ENCODE results near the gene GALNT2.

The GALNT2 gene

GRCh38 chr1:230155021-230155420 is 88.0 kb downstream of the GALNT2 start:
- TF ChIP-seq POLR2A (IDR thresholded peaks at IDR 0.05; ENCODE audit: low read length) (no peak), GATA1 (IDR thresholded peaks at IDR 0.05; ENCODE audit: low read depth, low read length) (no peak)
- DNase-seq = no peak

- TF ChIP-seq GATA1 (IDR thresholded peaks at IDR 0.05; ENCODE audit: low read depth, low read length) (no peak), POLR2A (IDR thresholded peaks at IDR 0.05; ENCODE audit: low read length) (no peak)
- peak; percentile 18 to 25 for DNase-seq
Measured at GRCh38 chr1:230156068-230156467, 89.0 kb downstream of the GALNT2 start.

DNA sequence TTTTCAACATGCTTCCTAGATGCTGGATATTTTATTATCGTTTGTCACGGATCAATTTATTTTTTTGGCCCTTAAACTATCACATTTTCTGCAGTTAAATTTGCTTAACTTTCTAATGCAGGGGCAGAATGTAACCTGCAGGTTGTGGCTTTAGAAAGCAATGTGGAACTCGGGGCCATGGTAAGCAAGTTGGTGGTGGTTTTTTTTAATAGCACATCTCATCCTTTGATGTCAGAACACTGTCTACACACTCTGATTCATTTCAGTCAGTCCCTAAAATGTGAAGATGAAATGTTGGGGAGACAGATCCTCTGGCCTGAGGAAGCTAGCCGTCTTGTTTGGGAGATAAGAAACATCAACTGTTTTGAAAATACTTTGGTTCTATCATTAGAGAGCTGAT is 89.5 kb downstream of the GALNT2 start:
- DNase-seq = peak in 1 of 2 experiments; percentile 35
- no peak for TF ChIP-seq GATA1 (IDR thresholded peaks at IDR 0.05; ENCODE audit: low read depth, low read length)
- TF ChIP-seq POLR2A (IDR thresholded peaks at IDR 0.05; ENCODE audit: low read length) = no peak

- peak; percentile 46 to 57 for DNase-seq
- TF ChIP-seq POLR2A (IDR thresholded peaks at IDR 0.05; ENCODE audit: low read length) (no peak), GATA1 (IDR thresholded peaks at IDR 0.05; ENCODE audit: low read depth, low read length) (no peak)
Measured at GRCh38 chr1:230157420-230158390, 90.7 kb downstream of the GALNT2 start.

GRCh38 chr1:230158415-230159291 is 91.6 kb downstream of the GALNT2 start:
- no peak for TF ChIP-seq GATA1 (IDR thresholded peaks at IDR 0.05; ENCODE audit: low read depth, low read length)
- peak; percentile 46 to 57 for DNase-seq

DNA sequence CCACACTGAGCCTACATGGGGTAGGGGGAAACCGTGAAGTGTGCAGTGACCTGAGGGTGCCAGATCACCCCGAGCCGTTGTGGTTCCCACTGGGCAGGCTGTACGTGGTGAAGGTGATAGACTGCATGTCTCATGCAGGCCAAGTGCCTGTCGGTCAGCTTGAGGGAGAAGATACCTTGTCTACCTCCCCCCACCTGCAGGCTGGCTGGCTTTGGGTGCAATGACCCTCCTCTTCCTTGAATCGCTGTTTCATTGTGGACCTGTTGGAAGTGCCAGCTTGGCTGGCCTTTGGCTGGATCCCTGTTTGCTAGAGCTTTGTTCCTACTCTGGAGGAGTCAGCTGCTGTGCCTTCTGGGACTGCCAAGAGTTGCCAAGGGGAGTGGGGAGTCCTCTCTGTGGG is 92.5 kb downstream of the GALNT2 start:
- DNase-seq = no peak
- TF ChIP-seq POLR2A (IDR thresholded peaks at IDR 0.05; ENCODE audit: low read length) (no peak), GATA1 (IDR thresholded peaks at IDR 0.05; ENCODE audit: low read depth, low read length) (no peak)

DNA sequence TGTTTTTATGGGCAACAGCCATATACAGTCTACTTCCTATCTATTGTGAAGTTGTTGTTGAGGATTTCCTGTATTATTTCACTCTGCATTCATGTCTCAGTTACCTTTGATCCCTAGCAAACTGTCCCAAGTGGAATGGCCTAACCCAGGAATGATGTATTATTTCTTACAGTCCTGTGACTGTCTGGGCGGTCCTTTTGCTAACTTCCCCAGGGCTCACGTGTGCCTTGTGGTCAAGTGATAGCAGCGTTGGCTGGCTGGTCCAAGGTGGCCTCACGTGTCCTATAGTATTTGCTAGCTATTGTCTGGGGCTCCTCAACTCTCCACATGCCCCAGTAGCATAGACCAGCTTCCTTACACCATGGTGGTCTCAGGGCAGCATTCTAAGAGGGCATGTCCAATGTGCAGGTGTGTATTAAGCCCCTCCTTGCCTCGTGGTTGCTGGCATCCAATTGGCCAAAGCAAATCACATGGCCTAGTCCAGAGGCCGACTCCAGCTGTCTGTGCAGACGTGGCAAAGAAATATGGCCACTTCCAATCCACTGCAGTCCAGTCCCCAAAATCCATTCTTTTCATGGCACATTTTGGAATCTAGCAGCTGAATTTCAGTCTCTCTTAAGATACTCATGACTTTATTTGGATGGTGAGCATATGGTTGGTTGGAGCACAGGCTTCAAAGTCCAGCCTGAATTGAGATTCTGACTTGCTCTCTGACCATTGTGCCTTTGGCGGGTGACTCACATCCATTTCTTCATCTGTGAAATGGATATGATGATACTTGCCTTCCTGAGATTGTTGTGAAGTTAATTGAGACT is 94.1 kb downstream of the GALNT2 start:
- DNase-seq = peak in 1 of 2 experiments; percentile 51
- TF ChIP-seq POLR2A (IDR thresholded peaks at IDR 0.05; ENCODE audit: low read length) (no peak), GATA1 (IDR thresholded peaks at IDR 0.05; ENCODE audit: low read depth, low read length) (no peak)

- TF ChIP-seq GATA1 (IDR thresholded peaks at IDR 0.05; ENCODE audit: low read depth, low read length) = no peak
- no peak for TF ChIP-seq POLR2A (IDR thresholded peaks at IDR 0.05; ENCODE audit: low read length)
- no peak for DNase-seq
Measured at GRCh38 chr1:230163205-230163604, 96.2 kb downstream of the GALNT2 start.

GRCh38 chr1:230163719-230164118 is 96.7 kb downstream of the GALNT2 start:
- TF ChIP-seq POLR2A (IDR thresholded peaks at IDR 0.05; ENCODE audit: low read length) = no peak
- TF ChIP-seq GATA1 (IDR thresholded peaks at IDR 0.05; ENCODE audit: low read depth, low read length) = no peak
- DNase-seq = no peak

- no peak for DNase-seq
- TF ChIP-seq GATA1 (IDR thresholded peaks at IDR 0.05; ENCODE audit: low read depth, low read length) (no peak), POLR2A (IDR thresholded peaks at IDR 0.05; ENCODE audit: low read length) (no peak)
Measured at GRCh38 chr1:230165536-230165935, 98.5 kb downstream of the GALNT2 start.

DNA sequence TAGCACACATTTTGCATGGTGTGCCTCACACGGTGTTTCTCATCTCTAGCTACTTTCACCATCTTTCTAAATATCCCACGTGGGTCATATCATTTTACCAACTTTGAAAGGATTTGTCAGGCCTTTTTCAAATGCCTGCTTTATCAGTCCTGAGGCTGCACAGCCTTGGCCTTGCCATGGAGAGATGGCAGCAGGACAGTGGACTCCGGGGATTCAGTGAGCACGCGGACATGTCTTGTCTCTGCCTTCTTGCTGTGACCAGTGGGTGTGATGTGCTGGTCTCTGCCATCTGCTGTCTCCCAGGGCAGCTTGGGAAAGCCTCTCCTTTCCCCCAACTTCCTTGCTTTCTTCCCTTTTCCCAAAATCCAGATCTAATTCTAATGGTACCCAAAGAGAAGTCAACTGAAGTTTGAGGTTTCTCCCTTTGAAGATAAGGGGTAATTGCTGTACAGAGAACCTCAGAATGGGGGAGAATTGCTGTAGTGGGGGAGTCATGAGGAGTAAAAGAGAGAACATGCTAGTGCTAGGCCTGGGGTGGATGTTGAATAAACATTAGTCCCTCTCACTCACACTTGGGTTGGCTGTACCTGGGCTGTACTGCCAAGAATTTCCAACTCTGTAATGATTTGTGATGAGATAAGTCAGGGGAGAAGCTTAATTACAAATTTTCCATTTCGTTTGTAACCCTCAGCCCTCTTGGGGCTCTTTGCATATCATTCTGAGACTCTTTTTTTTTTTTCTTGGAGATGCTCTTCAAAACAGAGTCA is 99.5 kb downstream of the GALNT2 start:
- TF ChIP-seq POLR2A (IDR thresholded peaks at IDR 0.05; ENCODE audit: low read length) (no peak), GATA1 (IDR thresholded peaks at IDR 0.05; ENCODE audit: low read depth, low read length) (no peak)
- no peak for DNase-seq

DNA sequence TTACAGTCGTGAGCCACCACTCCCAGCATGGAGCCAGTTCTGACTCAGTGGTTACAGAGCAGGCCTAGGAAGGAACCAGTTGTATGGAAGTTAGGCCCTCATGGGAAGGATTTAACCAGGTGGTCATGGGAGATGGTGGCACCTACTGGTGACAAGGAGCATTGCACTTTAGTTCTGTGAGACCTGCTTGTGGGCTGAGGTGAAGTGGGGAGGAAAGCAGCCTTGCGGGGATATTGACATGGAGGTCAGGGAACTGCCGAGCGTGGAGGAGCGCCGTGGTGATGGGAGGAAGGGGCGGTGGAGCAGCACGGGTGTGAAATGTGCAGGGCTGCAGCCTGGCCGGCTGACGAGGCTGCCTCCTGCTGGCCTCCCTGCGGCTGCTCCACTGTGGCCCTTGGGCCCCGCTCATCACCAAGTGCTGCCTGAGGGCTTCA is 100.4 kb downstream of the GALNT2 start:
- peak; percentile 80 to 81 for DNase-seq
- TF ChIP-seq GATA1 (IDR thresholded peaks at IDR 0.05; ENCODE audit: low read depth, low read length) (no peak), POLR2A (IDR thresholded peaks at IDR 0.05; ENCODE audit: low read length) (no peak)
